Measurements from ENCODE around the gene WDR45.
A peak's percentile ranks its signal among the peaks of the same experiment; 100 is the strongest.

Gene WDR45

DNA sequence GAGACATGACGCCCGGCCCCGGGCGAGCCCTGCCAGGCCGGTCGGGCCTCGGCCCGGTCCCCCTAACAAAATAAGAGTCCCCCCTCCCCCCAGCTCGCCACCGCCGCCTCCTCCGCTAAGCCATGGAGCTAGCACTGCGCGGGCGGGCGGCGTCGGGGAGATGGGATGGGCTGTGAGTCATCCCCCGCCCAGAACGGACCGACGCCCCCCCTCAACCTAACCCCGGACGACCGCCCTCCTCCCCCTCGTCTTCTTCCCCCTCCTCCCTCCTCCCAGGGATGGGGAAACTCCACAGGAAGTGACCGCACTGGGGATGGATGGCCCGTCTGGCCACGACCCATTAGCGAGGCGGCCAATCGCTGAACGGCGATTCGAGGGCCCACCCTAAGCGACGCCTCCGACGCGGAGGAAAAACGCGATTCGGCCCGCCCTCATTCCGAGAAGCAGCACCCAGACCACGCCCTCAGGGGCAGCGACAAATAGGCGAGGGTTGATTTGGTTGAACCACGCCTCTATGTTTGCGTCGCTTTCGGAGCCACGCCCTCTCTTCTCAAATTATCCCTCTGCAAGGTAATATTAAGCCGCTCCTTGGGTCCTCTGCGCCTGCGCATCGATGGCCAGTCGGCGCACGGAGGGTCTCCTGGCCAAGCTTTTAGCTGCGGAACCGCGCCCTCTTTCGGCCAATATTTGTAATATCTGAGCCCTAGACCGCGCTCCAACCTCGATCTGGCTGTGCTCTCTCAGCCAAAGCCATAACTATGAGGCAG is 36.3 kb downstream of the WDR45 start, which contains the start of gene TFE3:
Gene TFE3 (minus strand): TSS at position 138 of the 767 bp plus-strand sequence. CDS start 131 bp downstream, at position 7.
- DNase-seq (ENCODE audit: low spot score): peak; percentile 98

DNA sequence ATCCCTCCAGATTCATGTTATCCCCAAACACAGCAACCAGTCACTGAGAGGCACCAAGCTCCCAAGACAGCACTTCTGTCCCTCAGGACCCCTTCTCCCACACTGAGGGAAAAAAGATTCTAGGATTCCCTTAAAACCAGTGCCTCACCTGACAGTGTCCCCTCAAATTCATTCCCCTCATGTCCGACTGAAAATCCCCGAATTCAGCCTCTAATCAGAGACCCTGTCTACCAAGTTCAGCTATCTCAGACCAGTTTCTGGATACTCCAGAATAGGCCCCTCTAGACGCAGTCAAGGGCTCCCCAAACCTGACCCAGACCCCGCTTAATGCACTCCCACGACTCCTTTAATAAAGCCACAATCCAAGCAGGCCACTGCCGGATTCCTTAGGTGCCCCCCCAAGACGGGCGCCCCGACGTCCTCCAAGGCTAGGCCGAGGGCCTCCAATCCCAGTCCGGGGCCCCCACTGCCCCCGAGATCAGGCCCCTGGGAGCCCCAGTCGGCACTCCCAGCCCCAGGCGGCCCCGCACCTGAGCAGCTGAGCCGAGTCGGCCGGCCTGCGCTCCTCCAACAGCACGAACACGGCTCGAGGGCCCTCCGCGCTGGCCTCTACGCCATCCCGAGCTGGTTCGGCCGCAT is 37.0 kb downstream of the WDR45 start:
- peak; percentile 15 for DNase-seq (ENCODE audit: low spot score)

DNA sequence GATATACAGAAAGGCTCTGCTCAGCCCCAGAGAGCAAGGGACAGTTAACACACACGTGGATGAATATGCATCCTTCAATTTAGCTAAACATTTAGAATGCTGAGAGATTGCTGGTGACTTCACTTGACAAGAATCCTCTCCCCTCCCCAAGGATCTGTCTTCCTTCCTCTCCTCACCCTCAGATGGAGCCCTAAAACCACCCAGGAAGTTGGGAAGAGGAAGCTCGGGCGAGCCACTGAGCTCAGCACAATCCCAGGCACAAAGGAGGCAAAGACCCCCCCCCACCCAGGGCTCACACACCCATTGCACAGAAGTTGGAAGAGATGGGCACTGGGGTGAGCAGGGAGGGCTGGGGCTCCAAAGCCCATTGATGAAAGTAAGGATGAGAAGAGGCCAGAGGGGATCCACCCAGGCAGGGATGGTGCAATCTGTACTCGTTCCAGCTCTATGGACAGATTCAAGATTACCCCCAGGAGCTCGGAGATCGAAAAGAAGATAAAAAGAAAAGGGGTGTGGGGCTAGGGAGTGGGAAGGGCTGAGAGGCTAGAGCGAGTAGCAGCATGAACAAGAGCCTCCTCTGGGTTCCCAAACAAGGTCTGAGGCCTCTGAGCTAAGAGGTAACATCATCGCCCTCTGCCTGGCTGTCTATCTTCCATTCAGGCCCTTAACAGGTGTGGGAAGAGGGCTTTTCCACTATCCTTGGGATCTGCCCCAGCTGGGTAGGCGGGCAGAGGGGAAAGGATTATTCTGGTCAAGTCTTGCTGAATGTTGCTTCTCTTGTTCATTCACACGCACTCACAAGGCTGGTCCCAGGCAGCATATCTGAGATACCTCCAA is 37.7 kb downstream of the WDR45 start:
- DNase-seq (ENCODE audit: low spot score): peak; percentile 13

DNA sequence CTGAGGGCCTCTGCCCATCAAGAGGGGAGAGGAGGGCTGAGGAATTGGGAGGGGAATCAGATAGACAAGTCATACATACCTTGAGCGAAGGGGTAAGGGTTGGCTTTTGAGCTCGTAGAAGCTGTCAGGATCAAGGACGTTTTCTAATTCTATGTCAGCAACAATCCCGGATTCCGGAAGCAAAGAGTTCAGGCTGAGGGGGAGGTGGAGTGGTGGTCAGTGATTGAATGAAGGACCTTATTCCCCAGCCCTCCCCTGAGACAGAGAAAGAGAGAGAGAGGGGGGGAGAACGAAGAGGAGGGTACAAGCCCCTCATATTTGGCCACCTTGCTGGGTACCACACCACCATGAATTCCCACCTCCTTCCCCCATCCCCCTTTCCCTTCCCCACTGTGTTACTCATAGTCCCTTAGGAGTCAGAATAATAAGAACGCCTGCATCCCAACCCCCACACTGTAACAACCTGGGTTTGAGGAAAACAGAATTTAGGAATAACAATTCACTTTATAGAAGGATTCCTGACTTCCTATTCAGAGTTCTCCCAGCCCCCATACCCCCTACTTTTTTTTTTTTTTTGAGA is 39.2 kb downstream of the WDR45 start:
- DNase-seq (ENCODE audit: low spot score): no peak

DNA sequence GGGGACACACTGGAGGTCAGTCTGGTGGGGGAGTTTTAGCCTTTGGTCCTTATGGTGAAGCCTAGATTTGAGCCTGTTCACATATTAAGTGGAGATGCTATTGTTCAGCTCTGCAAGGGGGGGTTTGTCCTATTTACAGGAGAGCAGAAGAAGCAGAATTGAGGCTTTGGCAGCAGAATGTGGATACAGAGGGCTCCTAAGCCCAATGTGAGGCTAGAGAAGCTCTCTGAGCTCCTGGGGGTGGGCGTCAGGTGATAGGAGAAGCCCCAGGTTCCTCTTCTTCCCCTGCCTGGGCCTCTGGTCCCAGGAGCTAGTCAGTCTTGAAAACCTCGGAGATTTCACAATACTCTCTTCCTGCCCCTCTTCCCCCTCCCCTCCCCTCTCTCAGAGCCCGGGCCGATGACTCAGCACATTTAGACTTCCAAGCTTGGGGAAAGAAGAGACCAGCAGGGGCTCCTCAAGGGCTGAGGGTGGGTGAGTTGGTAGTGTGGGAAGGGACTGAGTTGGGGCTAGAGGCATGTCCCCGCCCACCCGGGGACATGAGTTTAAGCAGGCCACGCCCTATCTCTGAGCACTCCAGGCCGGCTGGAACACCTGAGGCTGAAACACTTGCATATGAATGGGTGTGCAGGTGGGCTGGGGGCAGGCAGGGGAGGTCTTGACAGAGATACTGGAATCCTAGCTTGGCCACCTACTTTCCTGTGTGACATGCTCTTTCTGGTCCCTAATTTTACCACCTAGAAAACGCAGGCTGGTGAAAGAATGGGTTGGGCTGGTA is 39.9 kb downstream of the WDR45 start:
- DNase-seq (ENCODE audit: low spot score): peak; percentile 40

DNA sequence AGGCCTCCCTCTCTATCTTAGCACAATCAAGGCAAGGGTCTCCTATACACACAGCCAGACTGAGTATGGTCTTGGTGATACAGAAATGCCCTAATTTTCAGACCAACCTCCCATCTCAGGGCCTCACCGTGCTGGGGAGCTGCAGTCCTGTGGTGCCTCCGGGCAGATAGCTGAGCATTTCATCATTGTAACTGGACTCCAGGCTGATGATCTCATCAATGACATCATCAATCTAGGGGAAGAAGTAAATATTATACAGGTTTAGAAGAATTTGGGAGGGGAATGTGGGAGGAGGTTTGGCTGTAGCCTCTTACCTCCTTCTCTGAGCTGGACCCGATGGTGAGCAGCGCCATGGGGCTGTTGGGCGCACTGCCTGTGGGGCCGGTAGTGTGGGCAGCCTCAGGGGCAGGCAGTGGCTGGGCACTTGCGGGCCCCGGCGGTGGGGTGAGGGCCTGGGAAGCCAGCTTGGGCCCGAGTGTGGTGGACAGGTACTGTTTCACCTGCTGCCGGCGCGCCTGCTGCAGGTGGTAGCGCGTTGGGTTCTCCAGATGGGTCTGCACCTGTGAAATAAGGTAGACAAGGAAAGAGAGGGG is 41.7 kb downstream of the WDR45 start:
- DNase-seq (ENCODE audit: low spot score): no peak

DNA sequence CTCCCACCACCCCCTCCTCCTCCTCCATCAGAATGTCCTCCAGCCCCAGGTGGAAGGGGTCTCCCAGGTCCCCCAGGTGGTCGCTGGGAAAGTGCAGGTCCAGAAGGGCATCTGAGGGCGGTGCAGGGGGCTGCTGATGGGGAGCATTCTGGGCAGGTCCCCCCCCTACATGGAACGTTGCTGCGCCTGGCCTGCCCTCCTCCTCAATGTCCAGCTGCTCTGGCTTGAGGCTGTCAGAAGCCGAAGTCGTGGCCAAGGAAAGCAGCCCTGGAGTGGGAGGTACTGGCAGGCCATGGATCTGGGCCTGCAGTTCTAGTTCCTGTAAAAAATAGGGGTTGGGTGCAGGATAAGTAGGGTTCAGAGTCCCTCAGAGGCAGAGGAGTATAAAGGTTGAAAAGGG is 49.4 kb downstream of the WDR45 start:
- no peak for DNase-seq (ENCODE audit: low spot score)

DNA sequence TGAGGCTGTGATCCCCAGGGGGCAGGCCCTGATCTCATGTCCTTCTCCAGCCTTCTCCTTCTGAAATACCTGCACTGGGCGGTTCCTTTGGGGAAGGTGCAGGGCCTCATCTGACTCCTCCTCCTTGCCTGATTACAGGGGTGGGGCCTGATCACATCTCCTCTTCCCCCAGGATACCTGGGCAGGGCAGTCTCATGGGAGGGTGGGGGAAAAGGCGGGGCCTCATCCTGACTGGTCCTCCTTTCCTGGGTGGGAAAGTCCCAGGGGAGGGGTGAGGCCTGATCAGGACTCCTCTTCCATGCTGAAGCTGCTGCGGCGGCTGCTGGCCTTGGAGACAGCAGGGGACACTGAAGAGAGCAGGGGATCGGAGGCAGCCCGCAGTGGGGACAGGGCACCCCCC is 49.8 kb downstream of the WDR45 start:
- no peak for DNase-seq (ENCODE audit: low spot score)
